ENCODE data around the gene MOB3A. TPM values are rescaled to one million over a fixed set of nuclear protein-coding genes. Genes with fewer than 3 reads are reported as not detected.

MOB3A gene
- total and polyA plus RNA-seq, 2 of the 13 experiments (the other 11 are each of a cell fraction or from before 2014, with no cell fraction given) = 3.5 to 17.8 TPM

DNA sequence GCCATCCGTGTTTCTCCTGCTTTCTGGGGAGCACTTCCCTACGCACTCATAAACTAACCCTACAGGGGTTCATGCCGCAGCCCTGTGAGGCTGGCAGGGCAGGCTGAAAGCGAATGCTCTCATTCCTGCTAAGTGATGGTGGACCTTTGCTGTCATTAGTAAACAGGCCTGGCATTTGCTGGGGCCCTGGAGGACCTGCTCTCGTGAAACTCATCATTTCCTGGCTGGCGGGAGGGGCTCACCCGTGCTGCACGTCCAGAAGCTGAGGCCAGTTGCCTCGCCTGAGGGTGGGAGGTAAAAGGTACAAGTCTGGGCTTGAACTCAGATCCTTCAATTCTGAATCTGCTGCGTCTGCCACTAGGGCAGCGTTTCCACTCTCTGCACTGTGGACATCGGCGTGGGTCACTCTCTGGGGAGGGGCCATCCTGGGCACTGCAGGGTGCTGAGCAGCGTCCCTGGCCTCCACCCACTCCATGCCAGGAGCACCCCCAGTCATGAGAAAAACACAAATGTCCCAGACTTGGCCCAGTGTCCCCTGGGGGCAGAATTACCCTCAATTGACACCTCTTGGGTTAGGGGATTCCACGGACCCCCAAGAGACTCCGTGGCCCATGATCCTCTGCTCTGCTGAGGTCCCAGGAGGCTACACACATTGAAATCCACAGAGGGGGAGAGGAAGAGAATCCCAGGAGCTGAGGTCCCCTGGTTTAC is 7.0 kb downstream of the MOB3A start (continued):
- TF ChIP-seq YEATS4 (CRISPR knock-in tag; IDR thresholded peaks at IDR 0.05; ENCODE audit: borderline replicate concordance) (no peak), ZNF7 (CRISPR knock-in tag; IDR thresholded peaks at IDR 0.05) (no peak), SAP130 (CRISPR knock-in tag; IDR thresholded peaks at IDR 0.05; ENCODE audit: low read depth) (peak; percentile 43; the same call in 1 of the 2 replicates), TEAD3 (CRISPR knock-in tag; optimal IDR thresholded peaks at IDR 0.05; ENCODE audit: borderline replicate concordance) (peak; percentile 40), KDM5B (CRISPR knock-in tag; IDR thresholded peaks at IDR 0.05; ENCODE audit: borderline replicate concordance) (peak; percentile 34; the same call in 1 of the 2 replicates), ZNF337 (CRISPR knock-in tag; IDR thresholded peaks at IDR 0.05; ENCODE audit: borderline replicate concordance, low read depth) (no peak), ZNF136 (CRISPR knock-in tag; IDR thresholded peaks at IDR 0.05; ENCODE audit: low read depth) (no peak), FOXA3 (CRISPR knock-in tag; IDR thresholded peaks at IDR 0.05) (peak; percentile 56), ZNF749 (CRISPR knock-in tag; IDR thresholded peaks at IDR 0.05; ENCODE audit: borderline replicate concordance) (no peak), SP4 (CRISPR knock-in tag; IDR thresholded peaks at IDR 0.05) (0 out of 2 replicates have a peak, but pooled peaks have one; percentile 23), ZNF256 (CRISPR knock-in tag; conservative IDR thresholded peaks at IDR 0.05) (no peak), RELA (CRISPR knock-in tag; IDR thresholded peaks at IDR 0.05) (no peak), ZNF317 (CRISPR knock-in tag; IDR thresholded peaks at IDR 0.05) (0 out of 2 replicates have a peak, but pooled peaks have one; percentile 22), POGZ (CRISPR knock-in tag; IDR thresholded peaks at IDR 0.05) (0 out of 2 replicates have a peak, but pooled peaks have one; percentile 25), YY1 (IDR thresholded peaks at IDR 0.05; ENCODE audit: insufficient read depth, insufficient replicate concordance, low read depth, low read length) (no peak), TCF12 (IDR thresholded peaks at IDR 0.05) (no peak), TCF12 (CRISPR knock-in tag; IDR thresholded peaks at IDR 0.05) (no peak), PITX1 (CRISPR knock-in tag; IDR thresholded peaks at IDR 0.05) (no peak), ZNF703 (CRISPR knock-in tag; IDR thresholded peaks at IDR 0.05; ENCODE audit: borderline replicate concordance) (no peak), ETV5 (CRISPR knock-in tag; IDR thresholded peaks at IDR 0.05; ENCODE audit: borderline replicate concordance) (peak; percentile 44; the same call in 1 of the 2 replicates), REXO4 (CRISPR knock-in tag; IDR thresholded peaks at IDR 0.05; ENCODE audit: borderline replicate concordance) (no peak), IKZF1 (IDR thresholded peaks at IDR 0.05) (no peak), RXRB (CRISPR knock-in tag; IDR thresholded peaks at IDR 0.05; ENCODE audit: borderline replicate concordance) (0 out of 2 replicates have a peak, but pooled peaks have one; percentile 22)
- TF ChIP-seq, protein P1, sequence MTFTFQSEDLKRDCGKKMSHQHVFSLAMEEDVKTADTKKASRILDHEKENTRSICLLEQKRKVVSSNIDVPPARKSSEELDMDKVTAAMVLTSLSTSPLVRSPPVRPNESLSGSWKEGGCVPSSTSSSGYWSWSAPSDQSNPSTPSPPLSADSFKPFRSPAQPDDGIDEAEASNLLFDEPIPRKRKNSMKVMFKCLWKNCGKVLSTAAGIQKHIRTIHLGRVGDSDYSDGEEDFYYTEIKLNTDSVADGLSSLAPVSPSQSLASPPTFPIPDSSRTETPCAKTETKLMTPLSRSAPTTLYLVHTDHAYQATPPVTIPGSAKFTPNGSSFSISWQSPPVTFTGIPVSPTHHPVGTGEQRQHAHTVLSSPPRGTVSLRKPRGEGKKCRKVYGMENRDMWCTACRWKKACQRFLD (CRISPR knock-in tag; IDR thresholded peaks at IDR 0.05; ENCODE audit: borderline replicate concordance) = no peak
- TF ChIP-seq, protein P2, sequence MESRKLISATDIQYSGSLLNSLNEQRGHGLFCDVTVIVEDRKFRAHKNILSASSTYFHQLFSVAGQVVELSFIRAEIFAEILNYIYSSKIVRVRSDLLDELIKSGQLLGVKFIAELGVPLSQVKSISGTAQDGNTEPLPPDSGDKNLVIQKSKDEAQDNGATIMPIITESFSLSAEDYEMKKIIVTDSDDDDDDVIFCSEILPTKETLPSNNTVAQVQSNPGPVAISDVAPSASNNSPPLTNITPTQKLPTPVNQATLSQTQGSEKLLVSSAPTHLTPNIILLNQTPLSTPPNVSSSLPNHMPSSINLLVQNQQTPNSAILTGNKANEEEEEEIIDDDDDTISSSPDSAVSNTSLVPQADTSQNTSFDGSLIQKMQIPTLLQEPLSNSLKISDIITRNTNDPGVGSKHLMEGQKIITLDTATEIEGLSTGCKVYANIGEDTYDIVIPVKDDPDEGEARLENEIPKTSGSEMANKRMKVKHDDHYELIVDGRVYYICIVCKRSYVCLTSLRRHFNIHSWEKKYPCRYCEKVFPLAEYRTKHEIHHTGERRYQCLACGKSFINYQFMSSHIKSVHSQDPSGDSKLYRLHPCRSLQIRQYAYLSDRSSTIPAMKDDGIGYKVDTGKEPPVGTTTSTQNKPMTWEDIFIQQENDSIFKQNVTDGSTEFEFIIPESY (CRISPR knock-in tag; IDR thresholded peaks at IDR 0.05) = peak; percentile 85
- TF ChIP-seq, protein P3, sequence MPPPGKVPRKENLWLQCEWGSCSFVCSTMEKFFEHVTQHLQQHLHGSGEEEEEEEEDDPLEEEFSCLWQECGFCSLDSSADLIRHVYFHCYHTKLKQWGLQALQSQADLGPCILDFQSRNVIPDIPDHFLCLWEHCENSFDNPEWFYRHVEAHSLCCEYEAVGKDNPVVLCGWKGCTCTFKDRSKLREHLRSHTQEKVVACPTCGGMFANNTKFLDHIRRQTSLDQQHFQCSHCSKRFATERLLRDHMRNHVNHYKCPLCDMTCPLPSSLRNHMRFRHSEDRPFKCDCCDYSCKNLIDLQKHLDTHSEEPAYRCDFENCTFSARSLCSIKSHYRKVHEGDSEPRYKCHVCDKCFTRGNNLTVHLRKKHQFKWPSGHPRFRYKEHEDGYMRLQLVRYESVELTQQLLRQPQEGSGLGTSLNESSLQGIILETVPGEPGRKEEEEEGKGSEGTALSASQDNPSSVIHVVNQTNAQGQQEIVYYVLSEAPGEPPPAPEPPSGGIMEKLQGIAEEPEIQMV (CRISPR knock-in tag; IDR thresholded peaks at IDR 0.05; ENCODE audit: low read depth) = no peak

Measured in HepG2 (cell line).